Measurements from ENCODE around the gene C6.

GRCh38 chr5:41211417-41211816 is 1.9 kb downstream of the C6 start:
- TF ChIP-seq, protein P1, sequence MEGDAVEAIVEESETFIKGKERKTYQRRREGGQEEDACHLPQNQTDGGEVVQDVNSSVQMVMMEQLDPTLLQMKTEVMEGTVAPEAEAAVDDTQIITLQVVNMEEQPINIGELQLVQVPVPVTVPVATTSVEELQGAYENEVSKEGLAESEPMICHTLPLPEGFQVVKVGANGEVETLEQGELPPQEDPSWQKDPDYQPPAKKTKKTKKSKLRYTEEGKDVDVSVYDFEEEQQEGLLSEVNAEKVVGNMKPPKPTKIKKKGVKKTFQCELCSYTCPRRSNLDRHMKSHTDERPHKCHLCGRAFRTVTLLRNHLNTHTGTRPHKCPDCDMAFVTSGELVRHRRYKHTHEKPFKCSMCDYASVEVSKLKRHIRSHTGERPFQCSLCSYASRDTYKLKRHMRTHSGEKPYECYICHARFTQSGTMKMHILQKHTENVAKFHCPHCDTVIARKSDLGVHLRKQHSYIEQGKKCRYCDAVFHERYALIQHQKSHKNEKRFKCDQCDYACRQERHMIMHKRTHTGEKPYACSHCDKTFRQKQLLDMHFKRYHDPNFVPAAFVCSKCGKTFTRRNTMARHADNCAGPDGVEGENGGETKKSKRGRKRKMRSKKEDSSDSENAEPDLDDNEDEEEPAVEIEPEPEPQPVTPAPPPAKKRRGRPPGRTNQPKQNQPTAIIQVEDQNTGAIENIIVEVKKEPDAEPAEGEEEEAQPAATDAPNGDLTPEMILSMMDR (conservative IDR thresholded peaks at IDR 0.05; ENCODE audit: low read length): no peak
- no peak for TF ChIP-seq EZH2phosphoT487 (IDR thresholded peaks at IDR 0.05; ENCODE audit: borderline replicate concordance, low read depth, low read length)
